Subcutaneous adipose tissue (tissue), 4 donors: ENCODE results near the gene SORCS3. TPM values are rescaled to one million over a fixed set of nuclear protein-coding genes. Genes with fewer than 3 reads are reported as not detected.

Experiments
- total RNA-seq, 4 donors: library from RNA; depleted of rRNA; stranded (reverse); fragments of >200 nt; gene quantifications; one replicate each; pipeline ENCODE4 v1.1.0, GENCODE V29; 2016
- TF ChIP-seq, protein P1 (sequence below): fragments of 450-650 bp; IDR thresholded peaks from one replicate; pipeline ENCODE4 v1.5.1; 2016; ENCODE audit warnings: low read depth, mild to moderate bottlenecking, control low read depth, antibody characterized with exemption, moderate library complexity

SORCS3 gene
- total RNA-seq, 4 donors from 2014 or later: not detected

DNA sequence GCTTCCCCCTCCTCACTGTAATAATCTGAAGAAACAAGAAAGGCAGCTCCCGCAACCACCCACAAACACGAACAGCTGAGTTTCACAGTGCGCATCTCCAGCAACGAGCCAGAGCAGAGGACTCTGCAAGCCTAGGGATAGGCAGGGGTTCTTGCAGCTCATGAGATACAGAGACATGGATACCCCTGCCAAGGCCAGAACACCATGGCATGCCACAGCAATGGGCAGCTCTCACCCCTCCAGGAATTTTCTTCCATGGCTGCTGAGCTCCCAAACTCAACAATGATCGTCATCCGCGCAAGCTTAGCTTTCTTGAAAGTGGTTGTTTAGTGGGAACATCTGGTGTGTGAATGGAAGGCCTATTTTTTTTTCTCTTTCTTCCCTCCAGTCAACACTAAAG lies 637.3 kb downstream of the SORCS3 start:
- TF ChIP-seq, protein P1, sequence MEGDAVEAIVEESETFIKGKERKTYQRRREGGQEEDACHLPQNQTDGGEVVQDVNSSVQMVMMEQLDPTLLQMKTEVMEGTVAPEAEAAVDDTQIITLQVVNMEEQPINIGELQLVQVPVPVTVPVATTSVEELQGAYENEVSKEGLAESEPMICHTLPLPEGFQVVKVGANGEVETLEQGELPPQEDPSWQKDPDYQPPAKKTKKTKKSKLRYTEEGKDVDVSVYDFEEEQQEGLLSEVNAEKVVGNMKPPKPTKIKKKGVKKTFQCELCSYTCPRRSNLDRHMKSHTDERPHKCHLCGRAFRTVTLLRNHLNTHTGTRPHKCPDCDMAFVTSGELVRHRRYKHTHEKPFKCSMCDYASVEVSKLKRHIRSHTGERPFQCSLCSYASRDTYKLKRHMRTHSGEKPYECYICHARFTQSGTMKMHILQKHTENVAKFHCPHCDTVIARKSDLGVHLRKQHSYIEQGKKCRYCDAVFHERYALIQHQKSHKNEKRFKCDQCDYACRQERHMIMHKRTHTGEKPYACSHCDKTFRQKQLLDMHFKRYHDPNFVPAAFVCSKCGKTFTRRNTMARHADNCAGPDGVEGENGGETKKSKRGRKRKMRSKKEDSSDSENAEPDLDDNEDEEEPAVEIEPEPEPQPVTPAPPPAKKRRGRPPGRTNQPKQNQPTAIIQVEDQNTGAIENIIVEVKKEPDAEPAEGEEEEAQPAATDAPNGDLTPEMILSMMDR: no peak

DNA sequence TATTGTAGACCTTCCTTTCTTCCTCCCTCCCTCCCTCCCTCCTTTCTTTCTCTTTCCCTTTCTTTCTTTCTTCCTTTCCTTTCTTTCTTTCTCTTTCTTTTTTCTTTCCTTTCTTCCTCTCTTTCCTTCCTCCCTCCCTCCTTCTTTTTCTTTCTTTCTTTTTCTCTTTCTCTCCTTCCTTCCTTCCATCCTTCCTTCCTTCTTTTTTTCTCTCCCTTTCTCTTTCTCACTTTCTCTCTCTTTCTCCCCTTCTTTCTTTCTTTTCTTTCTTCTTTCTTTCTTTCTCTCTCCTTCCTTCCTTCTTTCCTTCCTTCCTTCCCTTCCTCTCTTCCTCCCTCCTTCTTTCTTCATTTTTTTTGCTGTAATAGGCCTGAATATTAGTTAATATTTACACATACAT lies 638.0 kb downstream of the SORCS3 start:
- TF ChIP-seq, protein P1: no peak

GRCh38 chr10:105280895-105281294 lies 639.8 kb downstream of the SORCS3 start:
- TF ChIP-seq, protein P1: no peak

DNA sequence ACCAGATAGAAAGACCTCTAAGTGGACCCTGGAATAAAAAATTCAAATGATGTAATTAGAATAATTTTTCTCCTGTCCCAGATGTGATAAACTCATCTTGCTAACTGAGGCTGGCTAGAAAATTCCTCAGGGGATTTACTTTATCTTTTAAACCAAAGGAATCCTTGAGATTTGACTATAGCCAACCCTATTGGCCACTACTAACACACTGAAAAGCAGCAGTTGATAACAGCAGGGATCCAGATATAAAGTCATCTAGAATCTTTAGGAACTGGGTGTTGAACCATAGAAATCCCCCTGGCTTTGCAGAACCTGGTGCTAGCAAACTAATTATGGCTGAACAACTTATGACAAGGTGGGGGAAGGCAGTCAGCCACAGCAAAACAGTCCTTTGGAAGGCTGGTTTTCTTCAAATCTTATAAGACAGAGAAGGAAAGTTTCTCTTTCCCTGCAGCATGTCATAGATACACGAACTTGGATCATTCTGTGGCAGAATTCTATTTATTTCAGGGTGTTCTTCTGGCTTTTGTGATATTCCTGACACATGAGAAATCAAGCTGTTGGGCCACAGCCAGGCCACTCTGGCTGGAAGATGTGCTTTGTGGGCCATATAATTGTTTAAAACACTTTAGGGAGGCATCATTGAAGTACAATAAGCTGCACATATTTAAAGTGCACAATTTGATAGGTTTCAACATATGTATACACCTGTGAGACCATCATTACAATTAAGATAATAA lies 643.6 kb downstream of the SORCS3 start:
- TF ChIP-seq, protein P1: no peak

DNA sequence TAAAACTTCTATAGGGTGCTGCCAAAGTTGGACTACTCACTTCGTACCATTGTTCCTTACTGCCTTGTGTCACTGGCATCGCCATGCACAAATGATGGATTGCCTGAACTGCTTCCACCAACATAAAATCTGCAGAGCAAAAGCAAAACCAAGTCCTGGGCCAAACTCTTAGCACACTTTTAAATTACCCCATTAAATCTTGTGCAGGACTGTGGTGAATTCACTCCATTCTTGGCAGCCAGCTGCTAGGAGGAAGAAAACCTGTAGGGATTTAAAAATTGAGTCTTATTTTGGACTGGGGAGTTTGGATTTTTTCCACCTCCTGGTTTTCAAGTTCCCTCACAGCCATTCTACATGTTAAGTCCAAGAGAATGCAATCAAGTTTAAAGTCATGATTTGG lies 646.9 kb downstream of the SORCS3 start:
- TF ChIP-seq, protein P1: no peak

- TF ChIP-seq, protein P1: no peak
Measured at GRCh38 chr10:105288613-105289012, 647.5 kb downstream of the SORCS3 start.

- TF ChIP-seq, protein P1: no peak
Measured at GRCh38 chr10:105291571-105291970, 650.5 kb downstream of the SORCS3 start.
